Erythroblast (primary cell): ENCODE measurements around the gene CSTF3.

Source experiments
- GATA1 ChIP-seq: IDR thresholded peaks from 2 replicates; pipeline ENCODE4 v1.6.1; 2011; ENCODE audit warnings: low read depth, mild to moderate bottlenecking, control low read depth, low read length, moderate library complexity
- POLR2A ChIP-seq: IDR thresholded peaks from 2 replicates; pipeline ENCODE4 v1.6.1; 2011; ENCODE audit warnings: mild to moderate bottlenecking, low read length

DNA sequence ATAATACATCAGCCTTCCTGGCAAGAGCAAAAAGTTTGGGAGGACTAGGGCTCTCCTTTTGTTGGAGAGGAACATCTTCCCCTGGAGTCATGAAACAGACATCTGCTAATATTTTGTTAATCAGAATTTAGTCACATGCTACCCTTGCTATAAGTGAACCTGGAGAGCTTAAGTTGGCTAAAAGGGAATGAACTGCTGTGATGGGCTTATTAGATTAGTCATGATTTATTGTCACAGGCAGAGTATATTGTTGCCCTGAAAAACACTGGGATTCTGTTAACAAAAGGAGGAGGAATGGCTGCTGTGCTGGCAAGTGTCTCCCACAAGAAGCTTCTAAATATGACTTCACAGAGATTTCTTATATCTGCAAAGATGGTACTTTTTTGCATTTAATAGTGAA, 105.9 kb downstream of the CSTF3 start:
- TF ChIP-seq POLR2A (no peak), GATA1 (no peak)
